Breast epithelium (tissue), 3 donors: Measurements from ENCODE around the gene IGSF3.

Experiments used
- POLR2AphosphoS5 ChIP-seq, 3 donors: sonication (generic); formaldehyde crosslinking; IDR thresholded peaks; one replicate each; pipeline ENCODE4 v1.6.1; 2017; ENCODE audit warnings: antibody characterized with exemption in 3 of 3
- TF ChIP-seq, protein P1 (sequence below), 3 donors: fragments of 450-650 bp; IDR thresholded peaks; one replicate each; pipeline ENCODE4 v1.5.1; 2016 to 2017; ENCODE audit warnings: antibody characterized with exemption in 3 of 3, mild to moderate bottlenecking in 3 of 3, moderate library complexity in 3 of 3

DNA sequence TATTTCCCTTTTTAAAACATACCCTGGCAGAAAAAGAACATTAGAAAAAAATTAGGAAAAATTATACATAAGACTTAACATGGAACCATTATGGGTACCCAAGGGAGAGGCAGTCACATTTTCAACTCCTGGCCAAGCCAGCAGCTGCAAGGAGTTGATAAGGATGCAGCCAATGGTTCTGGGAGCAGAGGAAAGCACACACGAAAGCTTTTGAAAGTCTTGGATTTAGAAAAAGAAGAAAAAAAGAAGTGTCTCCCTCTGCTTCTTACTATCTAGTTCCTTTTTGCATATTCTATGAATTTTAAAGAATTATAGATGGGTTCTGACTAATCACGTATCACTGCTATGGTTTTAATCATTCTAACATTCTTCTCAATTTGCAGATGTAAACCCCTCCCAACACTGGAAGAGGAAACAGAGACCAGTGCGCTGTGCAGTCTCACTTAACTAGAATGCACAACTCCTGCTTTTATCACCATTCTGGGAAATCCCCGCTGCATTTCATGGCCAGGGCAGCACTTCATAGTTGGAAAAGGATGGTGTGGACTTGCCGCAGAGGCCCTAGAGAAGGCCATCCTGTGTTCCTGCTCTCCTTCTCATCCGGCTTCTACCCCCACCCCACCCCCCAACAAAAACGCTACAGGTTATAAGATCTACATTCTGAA lies 94.0 kb downstream of the IGSF3 start:
- TF ChIP-seq, protein P1, sequence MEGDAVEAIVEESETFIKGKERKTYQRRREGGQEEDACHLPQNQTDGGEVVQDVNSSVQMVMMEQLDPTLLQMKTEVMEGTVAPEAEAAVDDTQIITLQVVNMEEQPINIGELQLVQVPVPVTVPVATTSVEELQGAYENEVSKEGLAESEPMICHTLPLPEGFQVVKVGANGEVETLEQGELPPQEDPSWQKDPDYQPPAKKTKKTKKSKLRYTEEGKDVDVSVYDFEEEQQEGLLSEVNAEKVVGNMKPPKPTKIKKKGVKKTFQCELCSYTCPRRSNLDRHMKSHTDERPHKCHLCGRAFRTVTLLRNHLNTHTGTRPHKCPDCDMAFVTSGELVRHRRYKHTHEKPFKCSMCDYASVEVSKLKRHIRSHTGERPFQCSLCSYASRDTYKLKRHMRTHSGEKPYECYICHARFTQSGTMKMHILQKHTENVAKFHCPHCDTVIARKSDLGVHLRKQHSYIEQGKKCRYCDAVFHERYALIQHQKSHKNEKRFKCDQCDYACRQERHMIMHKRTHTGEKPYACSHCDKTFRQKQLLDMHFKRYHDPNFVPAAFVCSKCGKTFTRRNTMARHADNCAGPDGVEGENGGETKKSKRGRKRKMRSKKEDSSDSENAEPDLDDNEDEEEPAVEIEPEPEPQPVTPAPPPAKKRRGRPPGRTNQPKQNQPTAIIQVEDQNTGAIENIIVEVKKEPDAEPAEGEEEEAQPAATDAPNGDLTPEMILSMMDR (IDR thresholded peaks at IDR 0.05) = no peak
- TF ChIP-seq POLR2AphosphoS5 (IDR thresholded peaks at IDR 0.05) = no peak
